ENCODE results near the gene C1GALT1. TPM values are rescaled to one million over a fixed set of nuclear protein-coding genes. Genes with fewer than 3 reads are reported as not detected.

Gene C1GALT1
- total and polyA plus RNA-seq, 3 donors from 2014 or later = 9.1 to 20.4 (median 17.9) TPM

- H3K9me3 ChIP-seq = no peaks in the 10 kb centered on the region
- TF ChIP-seq CTCF (IDR thresholded peaks at IDR 0.05) = no peak
- no peak for TF ChIP-seq POLR2A (IDR thresholded peaks at IDR 0.05)
- H3K4me1 ChIP-seq = no peaks in the 10 kb centered on the region
- WGBS, 2 donors = 68 to 81% methylated on average over 2 of the region's 2 CpGs
- H3K27ac ChIP-seq = no peak overlapping the region
- H3K27me3 ChIP-seq = no peaks in the 10 kb centered on the region
- intact Hi-C loops (cut with DNase I; ENCODE audit: low total_unique reads) = no loop called here
- no peak overlapping the region for H3K4me3 ChIP-seq
- no peaks in the 10 kb centered on the region for H3K36me3 ChIP-seq (ENCODE audit: low read depth, missing control alignments)
- DNase-seq = no peak
Measured at GRCh38 chr7:7221599-7222038, 39.3 kb downstream of the C1GALT1 start.

- Histone ChIP-seq H3K4me1 (no peaks in the 10 kb centered on the region), H3K27ac (no peak overlapping the region), H3K4me3 (no peak overlapping the region), H3K27me3 (no peaks in the 10 kb centered on the region), H3K9me3 (no peaks in the 10 kb centered on the region), H3K36me3 (ENCODE audit: low read depth, missing control alignments) (no peaks in the 10 kb centered on the region)
- no peak for TF ChIP-seq POLR2A (IDR thresholded peaks at IDR 0.05)
- TF ChIP-seq CTCF (IDR thresholded peaks at IDR 0.05) = no peak
- intact Hi-C loops (cut with DNase I; ENCODE audit: low total_unique reads) = no loop called here
- no peak for DNase-seq
- 71 to 90% methylated on average over 2 of the region's 2 CpGs for WGBS, 2 donors
Measured at GRCh38 chr7:7223250-7223649, 40.9 kb downstream of the C1GALT1 start.

- intact Hi-C loops (cut with DNase I; ENCODE audit: low total_unique reads) = no loop called here
- no peaks in the 10 kb centered on the region for H3K27me3 ChIP-seq
Measured at GRCh38 chr7:7226407-7226806, 44.1 kb downstream of the C1GALT1 start.

GRCh38 chr7:7228472-7228871 lies 46.1 kb downstream of the C1GALT1 start:
- Histone ChIP-seq H3K4me1 (no peaks in the 10 kb centered on the region), H3K27ac (no peak overlapping the region), H3K36me3 (ENCODE audit: low read depth, missing control alignments) (no peaks in the 10 kb centered on the region), H3K4me3 (no peak overlapping the region), H3K27me3 (no peaks in the 10 kb centered on the region), H3K9me3 (no peaks in the 10 kb centered on the region)
- TF ChIP-seq CTCF (IDR thresholded peaks at IDR 0.05) = no peak
- no peak for TF ChIP-seq POLR2A (IDR thresholded peaks at IDR 0.05)
- DNase-seq = no peak
- 66 to 84% methylated on average over 2 of the region's 2 CpGs for WGBS, 2 donors
- intact Hi-C loops (cut with DNase I; ENCODE audit: low total_unique reads) = no loop called here

More at GRCh38 chr7:7226407-7226806, 44.1 kb downstream of the C1GALT1 start:
- no peak for DNase-seq
- Histone ChIP-seq H3K36me3 (ENCODE audit: low read depth, missing control alignments) (no peaks in the 10 kb centered on the region), H3K4me1 (no peaks in the 10 kb centered on the region), H3K4me3 (no peak overlapping the region), H3K27ac (no peak overlapping the region), H3K9me3 (no peaks in the 10 kb centered on the region)
- TF ChIP-seq POLR2A (IDR thresholded peaks at IDR 0.05) (no peak), CTCF (IDR thresholded peaks at IDR 0.05) (no peak)
- WGBS, 2 donors = 94 to 99% methylated on average over 5 of the region's 5 CpGs

- 69 to 79% methylated on average over 1 of the region's 1 CpG for WGBS, 2 donors
- H3K9me3 ChIP-seq = no peaks in the 10 kb centered on the region
- no peak overlapping the region for H3K27ac ChIP-seq
- intact Hi-C loops (cut with DNase I; ENCODE audit: low total_unique reads) = no loop called here
- H3K4me1 ChIP-seq = no peaks in the 10 kb centered on the region
- no peak overlapping the region for H3K4me3 ChIP-seq
- no peak for DNase-seq
- no peaks in the 10 kb centered on the region for H3K27me3 ChIP-seq
- TF ChIP-seq POLR2A (IDR thresholded peaks at IDR 0.05) = no peak
- TF ChIP-seq CTCF (IDR thresholded peaks at IDR 0.05) = no peak
- no peaks in the 10 kb centered on the region for H3K36me3 ChIP-seq (ENCODE audit: low read depth, missing control alignments)
Measured at GRCh38 chr7:7228967-7229366, 46.6 kb downstream of the C1GALT1 start.
